Mononuclear cell (primary cell): ENCODE results near the gene ZNF444. TPM values are rescaled to one million over a fixed set of nuclear protein-coding genes. Genes with fewer than 3 reads are reported as not detected.
"Not testable (repeated sequence)": the region's sequence is repeated elsewhere in the genome, so short reads cannot be mapped to it uniquely, and the experiment has no call there.

Source experiments
- H3K27me3 ChIP-seq: 2 replicates; pipeline ENCODE4 v1.6.0; 2011; ENCODE audit warnings: low read length, control low read depth; ENCODE audit not compliant: insufficient read depth
- H3K4me1 ChIP-seq: 2 replicates; pipeline ENCODE4 v1.5.1; 2011; ENCODE audit warnings: mild to moderate bottlenecking, low read length, control low read depth; ENCODE audit not compliant: insufficient read depth
- H3K4me3 ChIP-seq: 2 replicates; pipeline ENCODE4 v1.5.1; 2011; ENCODE audit warnings: mild to moderate bottlenecking, low read length, moderate library complexity
- H3K9me3 ChIP-seq: 2 replicates; pipeline ENCODE4 v1.5.1; 2011; ENCODE audit warnings: low read depth, mild to moderate bottlenecking, control low read depth, low read length
- total RNA-seq: library from RNA; depleted of rRNA; stranded (reverse); fragments of >200 nt; gene quantifications from one replicate; pipeline ENCODE4 v1.2.3, GENCODE V29; 2012

ZNF444 gene
- total RNA-seq, 1 donor: 4.1 TPM

GRCh38 chr19:56191711-56192110, 50.6 kb downstream of the ZNF444 start:
- H3K4me1 ChIP-seq: no peaks in the 10 kb centered on the region
- no peaks in the 10 kb centered on the region for H3K9me3 ChIP-seq
- no peak overlapping the region for H3K4me3 ChIP-seq
- H3K27me3 ChIP-seq: no peaks in the 10 kb centered on the region

- Histone ChIP-seq H3K4me1 (no peaks in the 10 kb centered on the region), H3K9me3 (no peaks in the 10 kb centered on the region)
These were observed 53.0 kb downstream of the ZNF444 start for GRCh38 chr19:56193981-56194640.

GRCh38 chr19:56197646-56198045, 56.6 kb downstream of the ZNF444 start, which contains the start of gene ZSCAN5B:
Gene ZSCAN5B, minus strand, starts transcription at chr19:56197783. Its CDS starts 4,731 bp downstream, at chr19:56193052.
- H3K9me3 ChIP-seq, H3K4me1 ChIP-seq, H3K4me3 ChIP-seq, H3K27me3 ChIP-seq: not testable (repeated sequence)

More at GRCh38 chr19:56193981-56194640, 53.0 kb downstream of the ZNF444 start:
- no peaks in the 10 kb centered on the region for H3K27me3 ChIP-seq
- H3K4me3 ChIP-seq: no peak overlapping the region

- H3K4me3 ChIP-seq: no peak overlapping the region
- H3K4me1 ChIP-seq: no peaks in the 10 kb centered on the region
- no peaks in the 10 kb centered on the region for H3K27me3 ChIP-seq
- H3K9me3 ChIP-seq: no peaks in the 10 kb centered on the region
These were observed 58.6 kb downstream of the ZNF444 start for GRCh38 chr19:56199687-56200086.

DNA sequence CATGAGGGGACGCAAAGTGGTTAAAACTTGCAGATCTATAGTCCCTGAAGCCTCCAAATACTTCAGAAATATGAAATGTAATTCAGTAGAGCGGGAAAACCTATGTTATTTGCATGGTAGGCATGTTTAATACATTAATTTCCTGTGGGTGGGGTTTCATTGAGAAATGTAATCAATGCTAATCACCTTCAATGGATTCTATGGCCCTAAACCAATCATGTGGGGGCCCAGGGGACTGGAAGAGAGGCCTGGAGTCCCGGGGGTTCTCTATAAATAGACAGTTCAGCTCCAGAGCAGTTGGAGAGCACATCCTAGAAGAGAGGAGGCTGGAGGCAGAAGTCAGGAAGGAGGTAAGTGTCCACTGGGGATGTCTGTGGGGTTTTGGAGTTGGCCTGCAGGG, 60.9 kb downstream of the ZNF444 start, which contains the start of gene ZSCAN5C:
Gene ZSCAN5C, plus strand, starts transcription at position 301 of the 400 bp plus-strand sequence. CDS start 3,641 bp downstream, outside the sequence.
- Histone ChIP-seq H3K4me3 (no peak within 1 kb of the TSS), H3K4me1 (no peaks in the 10 kb centered on the region), H3K9me3 (no peaks in the 10 kb centered on the region), H3K27me3 (no peaks in the 10 kb centered on the region)

DNA sequence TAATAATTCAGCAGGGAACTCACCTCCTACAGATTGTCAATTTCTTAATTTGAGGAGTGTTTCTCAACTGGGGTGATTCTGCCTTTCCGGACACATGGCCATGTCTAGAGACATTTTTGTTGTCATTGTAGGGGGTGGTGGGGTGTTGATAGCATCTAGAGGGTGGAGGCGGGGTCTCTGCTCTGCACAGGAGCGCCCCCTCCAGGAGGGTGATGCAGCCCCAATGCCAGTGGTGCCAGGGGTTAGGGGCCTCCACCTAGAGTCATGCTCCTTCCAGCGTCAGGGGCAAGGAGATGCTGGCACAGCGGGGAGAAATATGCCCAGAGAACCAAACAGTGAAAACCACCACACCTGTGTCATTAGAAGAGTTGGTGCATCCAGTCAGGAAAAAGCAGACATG, 66.5 kb downstream of the ZNF444 start:
- H3K4me3 ChIP-seq, H3K4me1 ChIP-seq, H3K27me3 ChIP-seq, H3K9me3 ChIP-seq: not testable (repeated sequence)

GRCh38 chr19:56209091-56209490, 68.0 kb downstream of the ZNF444 start:
- Histone ChIP-seq H3K27me3 (no peaks in the 10 kb centered on the region), H3K4me1 (no peaks in the 10 kb centered on the region), H3K4me3 (no peak overlapping the region), H3K9me3 (no peaks in the 10 kb centered on the region)

- H3K27me3 ChIP-seq, H3K4me3 ChIP-seq, H3K9me3 ChIP-seq, H3K4me1 ChIP-seq: not testable (repeated sequence)
These were observed 68.9 kb downstream of the ZNF444 start for GRCh38 chr19:56210036-56210435.

Other genes with a start within 250 kb of the ZNF444 start
- under 0.01 TPM for gene NLRP13, start 209.0 kb upstream of the ZNF444 start, total RNA-seq
- not detected for gene NLRP8, start 193.5 kb upstream of the ZNF444 start, total RNA-seq
- gene NLRP5, start 154.5 kb upstream of the ZNF444 start, total RNA-seq: not detected
- 25.0 TPM for gene ZNF787, start 20.0 kb upstream of the ZNF444 start, total RNA-seq
- gene GALP, start 34.7 kb downstream of the ZNF444 start, total RNA-seq: not detected
- gene ZSCAN5B, start 56.5 kb downstream of the ZNF444 start, total RNA-seq: not detected
- gene ZSCAN5C, start 61.0 kb downstream of the ZNF444 start, total RNA-seq: not detected
- not detected for gene EDDM13, start 131.5 kb downstream of the ZNF444 start, total RNA-seq
- 4.5 TPM for gene ZSCAN5A, start 173.6 kb downstream of the ZNF444 start, total RNA-seq